ENCODE results near the gene TSPAN33.
"Not testable (repeated sequence)": the region's sequence is repeated elsewhere in the genome, so short reads cannot be mapped to it uniquely, and the experiment has no call there.

DNA sequence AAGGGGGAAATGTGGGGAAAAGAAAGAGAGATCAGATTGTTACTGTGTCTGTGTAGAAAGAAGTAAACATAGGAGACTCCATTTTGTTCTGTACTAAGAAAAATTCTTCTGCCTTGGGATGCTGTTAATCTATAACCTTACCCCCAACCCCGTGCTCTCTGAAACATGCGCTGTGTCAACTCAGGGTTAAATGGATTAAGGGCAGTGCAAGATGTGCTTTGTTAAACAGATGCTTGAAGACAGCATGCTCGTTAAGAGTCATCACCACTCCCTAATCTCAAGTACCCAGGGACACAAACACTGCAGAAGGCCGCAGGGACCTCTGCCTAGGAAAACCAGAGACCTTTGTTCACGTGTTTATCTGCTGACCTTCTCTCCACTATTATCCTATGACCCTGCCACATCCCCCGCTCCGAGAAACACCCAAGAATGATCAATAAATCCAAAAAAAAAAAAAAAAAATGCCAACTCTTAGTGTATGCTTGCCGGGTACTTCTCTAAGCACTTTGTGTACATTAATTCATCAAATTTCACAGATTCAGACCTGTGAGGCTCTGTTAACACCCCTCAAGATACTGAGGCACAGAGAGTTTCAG lies 72.4 kb downstream of the TSPAN33 start:
- TF ChIP-seq, protein P1, sequence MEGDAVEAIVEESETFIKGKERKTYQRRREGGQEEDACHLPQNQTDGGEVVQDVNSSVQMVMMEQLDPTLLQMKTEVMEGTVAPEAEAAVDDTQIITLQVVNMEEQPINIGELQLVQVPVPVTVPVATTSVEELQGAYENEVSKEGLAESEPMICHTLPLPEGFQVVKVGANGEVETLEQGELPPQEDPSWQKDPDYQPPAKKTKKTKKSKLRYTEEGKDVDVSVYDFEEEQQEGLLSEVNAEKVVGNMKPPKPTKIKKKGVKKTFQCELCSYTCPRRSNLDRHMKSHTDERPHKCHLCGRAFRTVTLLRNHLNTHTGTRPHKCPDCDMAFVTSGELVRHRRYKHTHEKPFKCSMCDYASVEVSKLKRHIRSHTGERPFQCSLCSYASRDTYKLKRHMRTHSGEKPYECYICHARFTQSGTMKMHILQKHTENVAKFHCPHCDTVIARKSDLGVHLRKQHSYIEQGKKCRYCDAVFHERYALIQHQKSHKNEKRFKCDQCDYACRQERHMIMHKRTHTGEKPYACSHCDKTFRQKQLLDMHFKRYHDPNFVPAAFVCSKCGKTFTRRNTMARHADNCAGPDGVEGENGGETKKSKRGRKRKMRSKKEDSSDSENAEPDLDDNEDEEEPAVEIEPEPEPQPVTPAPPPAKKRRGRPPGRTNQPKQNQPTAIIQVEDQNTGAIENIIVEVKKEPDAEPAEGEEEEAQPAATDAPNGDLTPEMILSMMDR (optimal IDR thresholded peaks at IDR 0.05 in 1 of 3, IDR thresholded peaks at IDR 0.05 in 1 of 3, conservative IDR thresholded peaks at IDR 0.05 in 1 of 3; ENCODE audit: extremely low read depth in 1 of 3, insufficient read depth in 2 of 3, low read length in 3 of 3): not testable (repeated sequence)
- not testable (repeated sequence) for TF ChIP-seq EZH2 (IDR thresholded peaks at IDR 0.05; ENCODE audit: low read length)

All from keratinocyte (primary cell).